Activated CD4-positive, alpha-beta T cell treated with anti-CD3 and anti-CD28 coated beads, Interleukin-2, Interleukin-6, amounts not matched to agents 100 ng/mL and 50 ng/mL, durations not matched to agents 16 hours and 8 hours (primary cell): ENCODE results near the gene MEAF6.
A peak's percentile ranks its signal among the peaks of the same experiment; 100 is the strongest.

Experiments
- DNase-seq: peaks from one replicate; pipeline ENCODE4 v3.0.0-alpha.2; 2020

Gene MEAF6

DNA sequence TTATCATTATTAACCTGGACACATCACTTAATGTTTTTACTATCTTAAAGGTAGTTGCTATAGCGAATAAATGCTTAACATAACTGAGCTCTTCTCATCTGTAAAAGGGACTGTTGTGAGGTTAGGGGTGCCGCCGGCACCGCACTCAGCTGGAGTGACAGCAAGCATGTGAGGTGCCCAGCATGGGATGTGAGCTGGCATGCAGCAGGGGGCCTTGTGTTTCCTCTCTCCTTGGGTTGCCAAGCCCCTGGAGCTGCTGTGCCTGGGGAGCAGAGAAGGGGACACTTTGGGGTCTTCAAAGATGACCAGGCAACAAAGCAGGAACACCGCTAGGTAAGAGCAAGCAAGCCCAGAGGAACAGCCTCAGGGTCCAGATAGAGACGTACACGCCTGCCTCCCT is 42.3 kb downstream of the MEAF6 start:
- DNase-seq = no peak

DNA sequence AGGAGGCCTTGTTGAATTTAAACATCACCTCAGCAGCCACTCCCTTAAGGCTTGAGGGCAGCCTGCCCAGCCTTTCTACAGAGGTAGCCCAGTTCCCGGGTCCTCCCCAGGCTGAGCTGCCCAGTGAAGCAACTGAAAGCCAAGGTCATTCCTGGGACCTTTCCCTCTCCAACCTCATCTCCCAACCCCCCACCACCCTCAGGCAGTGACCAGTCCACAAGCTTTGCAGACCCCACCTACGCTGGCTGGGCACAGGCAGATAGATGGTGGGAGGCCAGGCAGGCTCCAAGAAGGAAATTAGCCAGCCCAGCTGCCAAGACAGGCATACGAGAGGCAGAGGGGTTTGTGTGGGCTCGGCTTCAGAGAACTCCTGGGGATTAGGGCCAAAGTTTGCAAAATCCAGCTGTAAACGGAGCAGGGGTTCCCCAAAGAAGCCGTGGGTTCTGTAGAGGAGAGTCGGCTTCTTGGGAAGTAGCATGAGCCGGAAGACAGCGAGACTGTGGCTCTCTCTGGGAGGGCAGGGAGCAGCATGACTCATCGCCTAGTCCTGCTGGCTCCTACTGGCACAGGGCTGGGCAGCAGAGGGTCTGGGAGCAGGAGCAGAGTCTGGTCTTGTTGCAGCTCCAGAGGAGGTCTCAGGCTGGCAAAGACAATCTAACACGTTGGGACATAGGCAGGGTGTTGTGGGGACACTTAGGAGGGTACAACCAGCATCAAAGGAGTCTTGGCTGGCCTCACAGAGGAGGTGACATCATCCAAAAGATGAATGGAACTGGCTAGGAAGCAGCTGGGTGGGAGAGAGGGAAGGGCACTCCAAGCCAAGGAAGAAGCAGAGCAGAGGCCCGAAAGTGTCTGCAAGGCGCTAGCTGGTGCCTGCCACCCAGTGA is 43.0 kb downstream of the MEAF6 start:
- DNase-seq = no peak

DNA sequence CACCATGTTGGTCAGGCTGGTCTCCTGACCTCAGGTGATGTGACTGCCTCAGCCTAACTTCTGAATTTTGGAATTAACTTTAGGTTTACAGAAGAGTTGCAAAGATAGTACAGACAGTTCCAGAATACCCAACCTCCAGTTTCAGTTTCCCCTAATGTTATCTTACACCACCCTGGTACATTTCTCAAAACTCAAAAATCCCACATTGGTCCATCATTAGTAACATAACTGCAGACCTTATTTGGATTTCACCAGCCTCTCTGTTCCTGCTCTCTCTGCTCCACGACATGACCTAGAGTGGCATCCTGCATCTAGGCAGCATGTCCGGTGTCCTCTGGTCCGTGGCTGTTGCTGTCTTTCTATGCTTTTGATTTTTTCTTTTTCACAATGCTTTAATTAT is 45.2 kb downstream of the MEAF6 start:
- no peak for DNase-seq

DNA sequence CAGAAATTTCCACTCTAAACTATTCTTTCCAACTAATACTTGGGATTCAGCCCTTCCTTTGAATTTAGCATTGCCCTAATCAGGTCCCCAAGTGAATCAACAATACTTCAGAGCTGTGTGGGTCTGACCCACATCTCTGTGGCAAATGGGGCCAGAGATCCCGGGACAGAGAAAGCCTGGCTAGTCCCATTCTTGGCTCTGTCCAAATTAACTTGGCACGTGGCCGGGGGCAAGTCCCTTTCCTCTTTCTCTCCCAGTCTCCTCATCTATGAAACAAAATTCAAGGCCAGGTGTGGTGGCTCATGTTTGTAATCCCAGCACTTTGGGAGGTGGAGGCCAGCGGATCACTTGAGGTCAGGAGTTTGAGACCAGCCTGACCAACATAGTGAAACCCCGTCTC is 46.5 kb downstream of the MEAF6 start:
- DNase-seq = no peak

DNA sequence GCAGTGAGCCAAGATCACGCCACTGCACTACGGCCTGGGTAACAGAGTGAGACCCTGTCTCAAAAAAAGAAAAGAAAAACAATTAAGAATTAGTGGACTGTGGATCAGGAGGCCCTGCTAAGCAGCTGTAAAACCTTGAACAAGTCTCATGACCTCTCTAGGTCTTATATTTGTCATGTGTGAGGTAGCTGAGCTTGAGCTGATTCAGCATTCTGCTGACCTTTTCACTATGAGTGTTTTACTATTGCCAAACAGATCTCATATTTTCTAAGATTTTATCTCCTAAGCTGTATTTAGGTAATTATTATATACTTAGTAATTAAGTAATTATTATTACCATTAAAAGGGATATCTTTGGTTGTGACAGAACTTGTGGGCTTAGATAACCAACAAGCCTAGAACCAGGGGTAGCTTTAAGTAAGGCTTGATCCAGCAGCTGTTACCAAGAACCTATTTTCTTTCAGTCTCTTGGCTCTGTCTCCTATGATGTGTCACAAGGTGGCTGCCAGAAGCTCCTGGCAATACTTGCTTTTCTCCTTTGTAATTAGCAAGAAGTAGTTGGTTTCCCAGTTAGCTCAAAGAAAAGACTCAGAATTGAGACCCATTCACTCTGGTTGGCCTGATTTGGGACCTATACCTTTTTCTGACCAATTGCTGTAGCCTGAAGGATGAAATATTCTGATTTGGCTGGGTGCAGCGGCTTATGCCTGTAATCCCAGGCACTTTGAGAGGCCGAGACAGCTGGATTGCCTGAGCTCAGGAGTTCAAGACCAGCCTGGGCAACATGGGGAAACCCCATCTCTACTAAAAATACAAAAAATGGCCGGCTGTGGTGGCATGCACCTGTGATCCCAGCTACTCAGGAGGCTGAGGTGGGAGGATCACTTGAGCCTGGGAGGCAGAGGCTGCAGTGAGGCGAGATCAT is 48.7 kb downstream of the MEAF6 start:
- DNase-seq = no peak

DNA sequence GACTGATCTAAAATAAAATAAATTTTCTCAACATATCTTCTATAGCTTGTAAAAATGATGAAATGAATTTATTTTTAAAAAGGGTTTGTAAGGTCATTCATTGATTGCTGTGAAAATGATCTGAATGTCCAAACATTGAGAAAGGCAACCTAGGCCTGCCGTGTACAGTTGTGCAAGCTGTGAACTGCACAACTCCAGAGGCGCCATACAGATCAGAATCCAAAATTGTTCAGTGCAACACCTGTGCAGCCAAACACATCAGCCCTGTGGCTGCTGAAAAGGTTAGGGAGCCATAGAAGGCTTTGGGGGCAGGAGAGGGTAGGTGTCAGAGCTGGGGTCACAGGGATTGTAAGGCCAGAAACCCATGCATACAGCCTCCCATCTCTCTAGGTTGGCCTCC is 50.1 kb downstream of the MEAF6 start:
- no peak for DNase-seq

DNA sequence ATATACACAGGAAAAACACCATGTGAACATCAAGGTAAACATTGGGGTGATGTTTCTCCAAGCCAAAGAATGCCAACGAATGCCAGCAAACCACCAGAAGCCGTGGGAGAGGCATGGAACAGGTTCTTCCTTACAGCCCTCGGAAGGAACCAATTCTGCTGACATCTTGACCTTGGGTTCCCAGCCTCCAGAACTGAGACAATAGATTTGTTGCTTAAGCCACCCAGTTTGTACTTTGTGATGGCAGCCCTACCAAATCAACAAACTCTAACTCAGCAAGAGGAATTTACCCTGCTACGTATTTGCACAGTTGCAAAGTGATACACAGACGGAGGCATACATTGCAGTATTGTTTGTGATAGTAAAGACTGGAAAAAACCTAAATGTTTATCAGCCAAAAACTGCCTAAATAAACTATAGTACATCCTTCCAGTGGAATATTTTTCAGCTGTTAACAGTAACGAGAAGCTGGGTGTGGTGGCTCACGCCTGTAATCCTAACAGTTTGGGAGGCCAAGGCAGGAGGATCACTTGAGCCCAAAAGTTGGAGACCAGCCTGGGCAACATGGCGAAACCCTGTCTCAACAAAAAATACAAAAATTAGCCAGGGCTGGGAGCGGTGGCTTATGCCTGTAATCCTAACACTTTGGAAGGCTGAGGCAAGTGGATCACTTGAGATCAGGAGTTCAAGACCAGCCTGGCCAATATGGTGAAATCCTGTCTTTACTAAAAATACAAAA is 52.7 kb downstream of the MEAF6 start:
- DNase-seq = no peak

DNA sequence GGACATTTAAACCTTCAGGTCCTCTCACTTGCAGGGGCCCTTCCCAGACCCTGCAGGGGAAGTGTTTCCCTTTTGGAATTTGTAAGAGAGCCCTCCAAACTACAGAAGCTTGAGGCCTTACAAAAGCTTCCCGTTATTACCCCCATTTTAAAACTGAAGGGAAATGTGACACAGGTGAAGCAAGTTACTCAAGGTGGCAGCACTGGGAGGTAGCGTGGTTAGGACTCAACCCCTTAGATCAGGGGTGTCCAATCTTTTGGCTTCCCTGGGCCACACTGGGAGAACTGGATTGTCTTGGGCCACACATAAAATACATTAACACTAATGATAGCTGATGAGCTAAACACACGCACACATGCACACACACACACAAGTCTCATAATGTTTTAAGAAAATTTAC is 56.0 kb downstream of the MEAF6 start:
- DNase-seq = no peak

DNA sequence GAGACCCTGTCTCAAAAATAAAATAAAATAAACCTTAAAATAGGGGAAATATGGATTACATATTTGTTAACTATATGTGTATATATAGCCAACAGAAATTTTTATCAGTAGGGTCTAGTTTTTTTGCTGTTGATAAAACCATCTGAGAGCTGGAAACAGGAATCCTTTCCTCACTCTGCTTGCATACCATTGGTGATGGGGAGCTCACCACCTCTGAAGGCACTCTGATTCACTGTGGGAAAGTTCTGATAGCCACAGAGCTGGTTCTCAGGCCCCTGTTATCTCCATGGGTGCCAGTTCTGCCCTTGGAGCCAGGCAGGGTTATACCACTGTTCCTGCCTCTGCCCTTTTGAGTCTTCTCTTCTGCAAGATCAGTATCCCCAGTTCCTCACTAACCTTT is 58.0 kb downstream of the MEAF6 start:
- DNase-seq = no peak

DNA sequence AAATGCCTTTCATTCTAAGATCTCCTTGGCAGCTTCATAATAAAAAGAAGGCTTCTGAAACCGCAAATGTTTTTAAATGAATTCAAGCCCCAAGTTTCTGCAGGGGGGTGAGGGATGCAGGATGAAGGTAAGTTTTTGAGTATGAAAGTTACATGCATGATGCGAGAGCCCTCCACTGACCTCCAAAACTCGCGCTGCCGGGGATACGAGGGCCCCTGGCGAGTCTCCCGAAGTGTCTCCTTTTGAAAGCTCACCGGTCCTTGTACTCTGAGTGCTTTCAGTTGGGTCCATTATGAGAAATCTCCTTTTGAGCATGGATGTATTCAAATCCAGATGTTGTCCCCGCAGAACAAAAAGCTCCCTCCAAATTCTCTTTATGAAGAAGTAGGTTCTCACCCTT is 59.0 kb downstream of the MEAF6 start:
- no peak for DNase-seq

DNA sequence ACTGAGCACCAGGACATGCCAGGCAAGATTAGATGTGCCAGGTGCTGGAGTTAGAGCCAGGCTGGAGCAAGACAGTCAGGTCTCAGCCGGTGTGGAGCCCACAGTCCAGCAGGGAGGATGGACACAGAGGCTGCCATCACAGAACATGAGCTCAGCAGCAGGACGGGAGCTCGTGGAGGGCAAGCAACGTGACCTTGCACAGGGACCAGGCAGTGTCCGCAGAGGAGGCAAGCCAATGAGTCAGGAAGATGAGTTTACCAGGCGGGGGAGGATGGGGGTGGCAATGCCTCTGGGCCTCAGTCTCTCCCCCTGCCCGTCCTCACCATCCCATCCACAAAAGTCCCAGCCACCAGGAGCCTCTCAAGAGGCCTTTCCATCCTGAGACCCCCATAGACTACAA is 60.9 kb downstream of the MEAF6 start:
- DNase-seq = no peak

DNA sequence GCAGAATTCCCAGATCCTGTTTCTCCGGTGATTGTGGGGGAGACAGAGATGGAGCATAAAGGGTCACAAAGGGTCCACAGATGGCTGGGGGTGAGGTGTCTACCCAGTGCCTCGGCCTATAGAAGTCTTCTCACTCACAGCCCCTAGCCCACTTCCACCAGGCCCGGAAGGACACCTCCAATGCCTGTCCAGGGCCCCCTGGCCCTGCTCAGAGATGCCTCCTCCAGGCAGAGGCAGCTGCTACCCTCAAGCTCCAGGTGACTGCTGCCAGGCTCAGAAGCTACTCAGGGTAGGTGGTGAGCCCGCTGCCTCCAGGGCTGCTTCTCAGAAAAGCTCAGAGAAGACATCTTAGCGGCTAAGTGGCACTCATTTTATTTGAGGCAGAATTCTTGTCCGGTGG is 62.1 kb downstream of the MEAF6 start:
- no peak for DNase-seq

DNA sequence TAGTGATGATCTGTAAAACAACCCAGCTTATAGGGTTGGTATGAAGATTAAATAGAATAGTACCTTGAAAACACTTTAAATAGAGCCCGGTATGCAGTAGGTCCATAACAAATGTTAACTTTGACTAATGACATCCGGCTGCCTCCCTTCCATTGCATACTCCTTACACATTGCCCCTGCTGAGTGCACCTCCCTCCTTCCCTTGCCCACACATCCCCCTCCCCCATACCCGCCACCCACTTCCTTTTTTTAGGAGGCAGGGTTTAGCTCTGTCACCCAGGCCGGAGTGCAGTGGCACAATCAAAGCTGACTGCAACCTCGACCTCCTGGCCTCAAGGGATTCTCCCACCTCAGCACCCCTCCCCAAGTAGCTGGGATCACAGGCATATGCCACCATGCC is 64.6 kb downstream of the MEAF6 start:
- DNase-seq = peak; percentile 37

DNA sequence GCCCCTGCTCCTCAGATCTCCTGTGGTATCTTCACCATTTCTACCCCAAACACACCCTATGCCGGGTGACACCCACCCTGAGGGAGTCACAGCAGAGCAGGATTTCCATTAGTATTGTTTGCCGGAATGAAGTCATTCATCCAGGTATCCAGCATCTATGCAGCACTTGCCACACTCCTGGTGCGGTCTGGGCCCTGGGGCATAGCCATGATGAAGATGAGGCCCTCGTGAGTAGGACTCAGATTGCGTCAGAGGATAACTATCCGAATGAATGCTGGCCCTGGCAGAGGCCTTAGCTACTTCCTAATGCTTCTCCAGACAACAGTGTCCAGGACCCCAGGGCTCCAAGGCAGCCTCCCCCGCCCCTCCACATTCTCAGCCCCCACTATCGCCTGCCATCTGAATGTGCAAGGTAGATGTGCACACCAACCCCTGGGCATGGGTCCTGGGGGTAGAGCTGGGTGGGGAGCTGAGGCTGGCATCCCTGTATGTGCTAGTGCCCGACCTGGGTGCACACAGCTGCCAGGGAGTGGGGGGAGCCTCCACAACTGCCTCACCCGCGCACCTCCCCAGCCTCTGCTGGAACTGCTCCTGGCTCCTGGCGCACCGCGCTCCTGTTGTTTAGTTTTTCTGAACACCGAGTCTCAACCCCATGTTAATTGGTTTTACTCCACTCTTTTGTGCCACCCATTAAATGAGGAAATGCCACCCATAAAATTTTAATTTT is 65.7 kb downstream of the MEAF6 start:
- no peak for DNase-seq

DNA sequence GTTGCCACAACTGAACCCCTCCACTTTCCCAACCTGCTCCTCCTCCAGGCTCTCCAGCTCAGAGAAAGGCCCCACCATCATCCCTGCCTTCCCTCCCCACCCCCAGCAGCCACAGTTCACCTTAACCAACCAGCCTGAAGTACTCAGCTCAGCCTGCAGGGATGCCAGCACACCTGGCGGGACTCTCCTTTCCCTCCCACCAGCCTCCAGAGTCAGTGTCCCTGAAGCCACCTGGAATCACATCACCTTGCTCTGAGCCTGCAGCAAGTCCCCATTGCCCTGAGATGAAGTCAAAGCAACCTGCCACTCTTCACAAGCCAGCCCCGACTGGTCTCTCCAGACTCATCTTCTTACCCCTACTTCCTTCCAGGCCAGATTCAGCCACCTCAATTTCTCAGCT is 66.4 kb downstream of the MEAF6 start:
- no peak for DNase-seq

DNA sequence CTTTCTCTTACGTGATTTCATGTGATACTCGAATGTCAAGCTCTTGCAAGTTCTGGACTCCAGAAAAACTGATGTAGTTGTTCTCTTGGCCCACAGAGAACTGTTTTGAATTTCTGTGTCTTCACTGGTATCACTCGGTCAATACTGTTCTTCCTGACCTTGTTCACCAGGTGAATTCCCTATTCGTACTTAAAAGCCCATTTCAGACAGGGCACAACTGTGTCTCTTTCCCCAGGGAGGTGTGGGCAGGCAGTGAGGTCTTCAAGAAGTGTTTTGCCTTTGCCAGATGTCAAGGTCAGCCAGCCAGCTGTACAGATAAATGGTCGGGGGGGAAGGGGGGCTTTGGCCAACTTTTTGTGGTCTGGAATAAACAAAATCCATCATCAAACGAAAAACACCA is 67.7 kb downstream of the MEAF6 start:
- DNase-seq = no peak

DNA sequence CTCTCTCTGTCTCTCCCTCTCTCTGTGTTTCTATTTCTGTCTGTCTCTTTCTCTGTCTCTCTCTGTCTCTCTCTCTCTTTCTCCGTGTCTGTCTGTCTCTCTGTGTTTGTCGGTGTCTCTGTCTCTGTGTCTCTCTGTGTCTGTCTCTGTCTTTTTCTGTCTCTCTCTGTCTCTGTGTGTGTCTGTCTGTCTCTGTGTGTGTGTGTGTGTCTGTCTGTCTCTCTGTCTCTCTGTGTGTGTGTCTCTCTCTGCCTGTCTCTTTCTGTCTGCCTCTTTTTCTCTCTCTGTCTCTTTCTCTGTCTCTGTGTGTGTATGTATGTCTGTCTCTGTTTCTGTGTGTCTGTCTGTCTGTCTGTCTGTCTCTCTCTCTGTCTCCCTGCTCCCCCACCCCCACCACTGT is 71.9 kb downstream of the MEAF6 start:
- no peak for DNase-seq
